Neuronal stem cell (in vitro differentiated cells): ENCODE results near the gene GNB3.

Experiments
- DNase-seq: peaks from one replicate; pipeline ENCODE4 v3.0.0-alpha.2; 2013; ENCODE audit warnings: low spot score
- H2AFZ ChIP-seq: one replicate; pipeline ENCODE4 v1.6.1; 2013; ENCODE audit warnings: mild to moderate bottlenecking, low read length, inconsistent platforms
- H2AK5ac ChIP-seq: 2 replicates; pipeline ENCODE4 v1.6.1; 2013; ENCODE audit warnings: low read depth, mild to moderate bottlenecking, inconsistent platforms, low read length, moderate library complexity, mixed read lengths
- H2BK120ac ChIP-seq: 2 replicates; pipeline ENCODE4 v1.6.1; 2013; ENCODE audit warnings: low read depth, mild to moderate bottlenecking, inconsistent platforms, low read length, moderate library complexity, mixed read lengths
- H2BK12ac ChIP-seq: one replicate; pipeline ENCODE4 v1.6.1; 2013; ENCODE audit warnings: low read length, inconsistent platforms
- H2BK15ac ChIP-seq: 2 replicates; pipeline ENCODE4 v1.6.1; 2013; ENCODE audit warnings: mild to moderate bottlenecking, low read length, inconsistent platforms, mixed read lengths
- H2BK5ac ChIP-seq: one replicate; pipeline ENCODE4 v1.6.1; 2013; ENCODE audit warnings: inconsistent platforms, mild to moderate bottlenecking, low read length, moderate library complexity
- H3K14ac ChIP-seq: one replicate; pipeline ENCODE4 v1.6.1; 2013; ENCODE audit warnings: low read length, inconsistent platforms
- H3K18ac ChIP-seq: 2 replicates; pipeline ENCODE4 v1.6.1; 2013; ENCODE audit warnings: low read length, inconsistent platforms
- H3K23ac ChIP-seq: 2 replicates; pipeline ENCODE4 v1.6.1; 2013; ENCODE audit warnings: low read depth, mild to moderate bottlenecking, mixed read lengths, low read length, inconsistent platforms; ENCODE audit not compliant: poor library complexity
- H3K27ac ChIP-seq: replicated peaks from 3 replicates; pipeline ENCODE4 v1.5.1; 2013; ENCODE audit warnings: low read length, inconsistent platforms
- H3K27me3 ChIP-seq, 3 experiments: 2 replicates each; pipeline ENCODE4 v1.6.1; 2013; ENCODE audit warnings: low read length in 3 of 3, mild to moderate bottlenecking in 2 of 3, inconsistent platforms in 1 of 3, low read depth in 1 of 3, mixed read lengths in 1 of 3, moderate library complexity in 1 of 3; ENCODE audit not compliant: control insufficient read depth in 3 of 3, insufficient read depth in 3 of 3
- H3K36me3 ChIP-seq, 2 donors: replicated peaks in 1 of 2; 2 replicates each; pipeline ENCODE4 v1.6.1; 2013; ENCODE audit warnings: low read length in 2 of 2; ENCODE audit not compliant: control insufficient read depth in 2 of 2, insufficient read depth in 2 of 2
- H3K4ac ChIP-seq: 2 replicates; pipeline ENCODE4 v1.6.1; 2013; ENCODE audit warnings: inconsistent platforms, mild to moderate bottlenecking, low read length, moderate library complexity
- H3K4me1 ChIP-seq, 2 donors: 1 replicate in 1 of 2; 2 replicates in 1 of 2; pipeline ENCODE4 v1.6.1; 2013; ENCODE audit warnings: low read length in 2 of 2, low read depth in 1 of 2; ENCODE audit not compliant: control insufficient read depth in 2 of 2, insufficient read depth in 1 of 2
- H3K4me2 ChIP-seq: one replicate; pipeline ENCODE4 v1.6.1; 2013; ENCODE audit warnings: mild to moderate bottlenecking, low read length, inconsistent platforms; ENCODE audit not compliant: insufficient read depth, poor library complexity, severe bottlenecking
- H3K4me3 ChIP-seq, 2 donors: 2 replicates each; pipeline ENCODE4 v1.5.1; 2013; ENCODE audit warnings: low read length in 2 of 2, mild to moderate bottlenecking in 2 of 2, inconsistent platforms in 1 of 2, moderate library complexity in 1 of 2
- H3K79me1 ChIP-seq: one replicate; pipeline ENCODE4 v1.6.1; 2013; ENCODE audit warnings: low read depth, mild to moderate bottlenecking, inconsistent platforms, low read length, moderate library complexity
- H3K9ac ChIP-seq: one replicate; pipeline ENCODE4 v1.6.1; 2013; ENCODE audit warnings: mild to moderate bottlenecking, low read depth, low read length, inconsistent platforms; ENCODE audit not compliant: poor library complexity
- H3K9me3 ChIP-seq, 2 donors: replicated peaks in 1 of 2; 2 replicates each; pipeline versions ENCODE3 to v1.6.1; 2013; ENCODE audit warnings: low read length in 2 of 2, mild to moderate bottlenecking in 2 of 2, inconsistent platforms in 1 of 2, low read depth in 1 of 2, mixed read lengths in 1 of 2, moderate library complexity in 1 of 2; ENCODE audit not compliant: control insufficient read depth in 2 of 2, insufficient read depth in 1 of 2
- H4K8ac ChIP-seq: one replicate; pipeline ENCODE4 v1.6.1; 2013; ENCODE audit warnings: low read depth, mild to moderate bottlenecking, inconsistent platforms, low read length, moderate library complexity
- H4K91ac ChIP-seq: one replicate; pipeline ENCODE4 v1.6.1; 2013; ENCODE audit warnings: low read length, low read depth, mild to moderate bottlenecking, inconsistent platforms; ENCODE audit not compliant: poor library complexity
- WGBS, 2 donors: extraction: QIAGEN DNeasy Blood & Tissue Kit; methylation state at CpG; one replicate each; pipeline ENCODE4 v1.1.7; 2013; ENCODE audit warnings: missing lambda C conversion rate in 2 of 2, mixed read lengths in 1 of 2; ENCODE audit not compliant: insufficient read length in 2 of 2, insufficient replicate concordance in 1 of 2; ENCODE audit errors: extremely low coverage in 2 of 2; 5-methylcytosine and 5-hydroxymethylcytosine counted together

Gene GNB3

GRCh38 chr12:6894321-6894720 is 53.6 kb downstream of the GNB3 start:
- no peaks in the 10 kb centered on the region for H3K9me3 ChIP-seq
- H3K14ac ChIP-seq, result no peak overlapping the region
- H3K4me1 ChIP-seq, result peaks cover 4 to 5% of the 10 kb centered on the region in 2 donors
- H3K36me3 ChIP-seq, result no peaks in the 10 kb centered on the region
- no peak overlapping the region for H3K4me2 ChIP-seq
- no peak overlapping the region for H2AFZ ChIP-seq
- no peak overlapping the region for H3K27ac ChIP-seq
- H2AK5ac ChIP-seq, result no peak overlapping the region
- no peaks in the 10 kb centered on the region for H3K27me3 ChIP-seq
- H2BK5ac ChIP-seq, result no peak overlapping the region
- no peak overlapping the region for H3K23ac ChIP-seq
- no peak overlapping the region for H3K4ac ChIP-seq
- H3K9ac ChIP-seq, result no peak overlapping the region
- no peak for DNase-seq
- H2BK12ac ChIP-seq, result no peak overlapping the region
- H2BK120ac ChIP-seq, result no peak overlapping the region
- no peak overlapping the region for H3K18ac ChIP-seq
- no peak overlapping the region for H4K8ac ChIP-seq
- H3K4me3 ChIP-seq, result no peak overlapping the region
- H4K91ac ChIP-seq, result no peak overlapping the region
- H2BK15ac ChIP-seq, result no peak overlapping the region
- WGBS, 2 donors, result no CpG with 5 or more reads among the region's 3 CpGs
- no peaks in the 10 kb centered on the region for H3K79me1 ChIP-seq
